ENCODE data around the gene CCDC89.

GRCh38 chr11:85666687-85667086, 19.3 kb downstream of the CCDC89 start:
- TF ChIP-seq CTCF (conservative IDR thresholded peaks at IDR 0.05) (no peak), ZFX (IDR thresholded peaks at IDR 0.05) (no peak)

Measured in C4-2B (cell line).